ENCODE measurements around the gene CNIH3.
"Not testable (repeated sequence)": the region's sequence is repeated elsewhere in the genome, so short reads cannot be mapped to it uniquely, and the experiment has no call there.

Gene CNIH3

DNA sequence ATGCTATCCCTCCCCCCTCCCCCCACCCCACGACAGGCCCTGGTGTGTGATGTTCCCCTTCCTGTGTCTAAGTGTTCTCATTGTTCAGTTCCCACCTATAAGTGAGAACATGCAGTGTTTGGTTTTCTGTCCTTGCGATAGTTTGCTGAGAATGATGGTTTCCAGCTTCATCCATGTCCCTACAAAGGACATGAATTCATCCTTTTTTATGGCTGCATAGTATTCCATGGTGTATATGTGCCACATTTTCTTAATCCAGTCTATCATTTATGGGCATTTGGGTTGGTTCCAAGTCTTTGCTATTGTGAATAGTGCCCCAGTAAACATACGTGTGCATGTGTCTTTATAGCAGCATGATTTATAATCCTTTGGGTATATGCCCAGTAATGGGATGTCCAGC, 70.0 kb downstream of the CNIH3 start:
- not testable (repeated sequence) for H3K36me3 ChIP-seq (ENCODE audit: insufficient read depth, low read length); H3K4me3 ChIP-seq (ENCODE audit: low read length); H3K9me3 ChIP-seq (ENCODE audit: low read length); H3K27me3 ChIP-seq (ENCODE audit: insufficient read depth, low read length); H2AFZ ChIP-seq (ENCODE audit: low read depth, low read length); H3K4me1 ChIP-seq (ENCODE audit: insufficient read depth, low read length)

DNA sequence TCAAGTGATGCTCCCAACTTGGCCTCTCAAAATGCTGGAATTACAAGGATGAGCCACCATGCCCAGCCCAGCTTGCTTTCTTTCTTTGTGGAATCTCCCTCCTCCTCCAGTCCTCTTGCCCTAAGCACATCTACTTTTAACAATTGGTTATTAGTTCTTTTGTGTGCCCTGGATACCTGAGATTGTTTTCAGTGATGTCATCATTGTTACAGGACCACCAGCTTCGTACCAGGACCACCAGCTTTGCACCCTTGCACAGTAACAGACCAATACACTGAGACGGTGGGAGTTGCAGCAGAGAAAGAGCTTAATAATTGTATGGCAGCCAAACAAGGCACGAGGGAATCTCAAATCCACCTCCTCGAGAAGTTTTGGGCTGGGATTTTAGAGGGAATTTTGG, 71.3 kb downstream of the CNIH3 start:
- Histone ChIP-seq H3K9me3 (ENCODE audit: low read length) (no peaks in the 10 kb centered on the region), H2AFZ (ENCODE audit: low read depth, low read length) (no peak overlapping the region), H3K36me3 (ENCODE audit: insufficient read depth, low read length) (no peaks in the 10 kb centered on the region), H3K27me3 (ENCODE audit: insufficient read depth, low read length) (no peaks in the 10 kb centered on the region), H3K4me1 (ENCODE audit: insufficient read depth, low read length) (peaks cover 3% of the 10 kb centered on the region), H3K4me3 (ENCODE audit: low read length) (no peak overlapping the region)

GRCh38 chr1:224689374-224689773, 73.3 kb downstream of the CNIH3 start:
- H3K4me1 ChIP-seq (ENCODE audit: insufficient read depth, low read length), result peaks cover 3% of the 10 kb centered on the region
- H3K4me3 ChIP-seq (ENCODE audit: low read length), result no peak overlapping the region
- H3K27me3 ChIP-seq (ENCODE audit: insufficient read depth, low read length), result no peaks in the 10 kb centered on the region
- no peaks in the 10 kb centered on the region for H3K9me3 ChIP-seq (ENCODE audit: low read length)
- H2AFZ ChIP-seq (ENCODE audit: low read depth, low read length), result no peak overlapping the region
- no peaks in the 10 kb centered on the region for H3K36me3 ChIP-seq (ENCODE audit: insufficient read depth, low read length)

- Histone ChIP-seq H3K4me1 (ENCODE audit: insufficient read depth, low read length) (no peaks in the 10 kb centered on the region), H2AFZ (ENCODE audit: low read depth, low read length) (no peak overlapping the region), H3K9me3 (ENCODE audit: low read length) (no peaks in the 10 kb centered on the region)
Observed at GRCh38 chr1:224690576-224690975, 74.5 kb downstream of the CNIH3 start.

DNA sequence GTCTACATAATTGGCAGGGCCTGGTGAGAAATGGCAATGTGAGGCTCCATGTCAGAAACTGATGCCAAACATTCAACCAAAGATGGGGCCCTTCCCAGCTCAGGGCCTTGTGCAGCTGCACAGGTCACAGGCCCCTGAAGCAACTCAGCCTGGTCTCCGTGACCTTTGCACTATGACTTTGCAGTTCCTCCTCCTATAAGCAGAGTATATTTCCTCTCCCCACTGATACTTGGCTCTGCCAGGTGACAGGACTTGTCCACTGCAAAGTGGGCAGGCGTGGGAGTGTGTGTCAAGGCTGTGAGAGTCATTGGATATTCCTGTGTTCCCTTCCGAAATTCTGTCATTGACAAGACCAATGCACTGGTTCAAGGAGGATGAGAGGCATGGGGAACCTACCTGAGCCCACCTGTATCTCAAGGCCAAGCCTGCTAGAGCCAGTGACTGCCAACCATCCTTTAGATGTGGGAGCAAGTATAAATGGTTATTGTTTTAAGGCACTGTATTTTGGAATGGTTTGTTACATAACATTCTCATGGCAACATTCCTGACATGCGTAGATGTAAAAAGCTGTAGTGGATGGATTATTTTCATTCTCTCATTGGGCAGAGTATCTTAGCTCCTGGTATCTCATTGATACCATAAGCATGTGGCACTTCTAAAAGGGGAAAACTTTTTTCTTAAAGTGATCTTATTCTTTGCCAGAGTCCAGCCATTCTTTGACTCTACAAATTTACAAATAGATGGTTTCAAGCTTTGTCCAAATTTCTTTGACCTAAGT, 75.2 kb downstream of the CNIH3 start:
- H3K9me3 ChIP-seq (ENCODE audit: low read length), result no peaks in the 10 kb centered on the region

More at GRCh38 chr1:224690576-224690975, 74.5 kb downstream of the CNIH3 start:
- Histone ChIP-seq H3K36me3 (ENCODE audit: insufficient read depth, low read length) (no peaks in the 10 kb centered on the region), H3K4me3 (ENCODE audit: low read length) (no peak overlapping the region), H3K27me3 (ENCODE audit: insufficient read depth, low read length) (no peaks in the 10 kb centered on the region)

GRCh38 chr1:224694969-224695368, 78.9 kb downstream of the CNIH3 start:
- Histone ChIP-seq H3K4me3 (ENCODE audit: low read length) (no peak overlapping the region), H3K27me3 (ENCODE audit: insufficient read depth, low read length) (peaks cover 3% of the 10 kb centered on the region), H3K9me3 (ENCODE audit: low read length) (no peaks in the 10 kb centered on the region), H2AFZ (ENCODE audit: low read depth, low read length) (no peak overlapping the region), H3K36me3 (ENCODE audit: insufficient read depth, low read length) (no peaks in the 10 kb centered on the region), H3K4me1 (ENCODE audit: insufficient read depth, low read length) (peaks cover 7% of the 10 kb centered on the region)

More for the DNA sequence above, 75.2 kb downstream of the CNIH3 start:
- no peaks in the 10 kb centered on the region for H3K27me3 ChIP-seq (ENCODE audit: insufficient read depth, low read length)
- H3K36me3 ChIP-seq (ENCODE audit: insufficient read depth, low read length), result no peaks in the 10 kb centered on the region
- H2AFZ ChIP-seq (ENCODE audit: low read depth, low read length), result no peak overlapping the region
- H3K4me3 ChIP-seq (ENCODE audit: low read length), result no peak overlapping the region
- H3K4me1 ChIP-seq (ENCODE audit: insufficient read depth, low read length), result no peaks in the 10 kb centered on the region

DNA sequence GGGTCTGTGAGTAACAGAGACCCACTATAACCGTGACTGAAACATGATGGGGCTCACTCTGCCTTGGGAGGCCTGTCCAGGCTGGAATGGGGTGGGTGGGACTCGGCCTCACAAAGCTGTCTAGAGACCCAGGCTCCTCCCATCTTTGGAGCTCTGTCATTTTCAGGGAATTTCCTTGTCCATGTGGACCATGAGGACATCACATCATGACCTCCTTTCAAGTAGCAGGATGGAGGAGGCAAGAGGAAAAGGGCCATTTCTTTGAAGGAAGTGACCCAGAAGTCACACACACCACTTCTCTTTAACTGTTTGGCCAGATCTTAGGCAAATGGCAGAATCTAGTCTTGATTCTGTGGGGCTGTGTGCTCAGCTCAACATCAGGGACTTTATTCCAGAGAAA, 79.9 kb downstream of the CNIH3 start:
- Histone ChIP-seq H3K9me3 (ENCODE audit: low read length) (no peaks in the 10 kb centered on the region), H3K4me3 (ENCODE audit: low read length) (no peak overlapping the region), H3K27me3 (ENCODE audit: insufficient read depth, low read length) (peaks cover 3% of the 10 kb centered on the region), H3K36me3 (ENCODE audit: insufficient read depth, low read length) (no peaks in the 10 kb centered on the region), H2AFZ (ENCODE audit: low read depth, low read length) (no peak overlapping the region), H3K4me1 (ENCODE audit: insufficient read depth, low read length) (peaks cover 7% of the 10 kb centered on the region)

DNA sequence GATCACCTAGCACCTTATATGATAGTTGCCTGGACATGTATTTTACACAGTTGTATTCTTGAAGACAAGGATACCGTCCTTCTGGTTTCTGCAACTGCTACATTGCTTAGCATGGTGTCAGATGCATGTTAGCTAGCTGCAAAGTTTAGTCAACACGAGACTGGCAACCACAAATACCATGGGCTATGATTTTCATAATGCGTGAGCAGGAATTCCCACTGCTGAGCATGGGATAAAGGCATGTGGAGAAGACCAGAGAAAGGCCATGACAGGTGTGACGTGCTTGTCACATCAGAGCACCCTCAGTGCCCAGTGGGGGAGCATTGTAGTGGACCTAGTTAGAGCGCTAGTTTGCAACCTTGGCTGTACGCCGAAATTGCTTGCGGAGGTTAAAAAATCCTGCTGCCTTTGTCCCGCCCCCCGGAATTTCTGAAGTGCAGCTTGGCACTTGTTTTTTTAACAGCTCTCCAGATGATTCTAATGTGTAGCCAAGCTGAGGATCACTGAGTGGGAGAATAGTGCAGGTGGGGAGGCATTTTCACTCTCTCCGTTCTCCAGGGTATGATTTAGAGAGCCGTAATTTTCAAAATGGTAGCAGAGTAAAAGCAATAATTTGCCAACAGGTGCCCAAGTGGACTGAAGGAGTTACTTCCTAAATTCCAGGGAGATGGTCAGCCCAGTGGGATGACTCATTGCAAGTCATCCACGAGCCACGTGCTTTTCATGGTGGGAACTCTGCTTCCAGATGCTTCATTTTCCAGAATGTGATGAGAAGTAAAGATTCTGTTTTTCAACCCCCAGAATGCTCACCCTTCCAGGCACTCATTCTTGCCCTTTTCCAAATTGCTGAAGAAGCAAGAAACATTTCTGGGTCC, 81.0 kb downstream of the CNIH3 start:
- H3K9me3 ChIP-seq (ENCODE audit: low read length), result no peaks in the 10 kb centered on the region
- H2AFZ ChIP-seq (ENCODE audit: low read depth, low read length), result no peak overlapping the region
- peaks cover 3% of the 10 kb centered on the region for H3K27me3 ChIP-seq (ENCODE audit: insufficient read depth, low read length)
- no peaks in the 10 kb centered on the region for H3K36me3 ChIP-seq (ENCODE audit: insufficient read depth, low read length)
- no peak overlapping the region for H3K4me3 ChIP-seq (ENCODE audit: low read length)
- peaks cover 7% of the 10 kb centered on the region for H3K4me1 ChIP-seq (ENCODE audit: insufficient read depth, low read length)

DNA sequence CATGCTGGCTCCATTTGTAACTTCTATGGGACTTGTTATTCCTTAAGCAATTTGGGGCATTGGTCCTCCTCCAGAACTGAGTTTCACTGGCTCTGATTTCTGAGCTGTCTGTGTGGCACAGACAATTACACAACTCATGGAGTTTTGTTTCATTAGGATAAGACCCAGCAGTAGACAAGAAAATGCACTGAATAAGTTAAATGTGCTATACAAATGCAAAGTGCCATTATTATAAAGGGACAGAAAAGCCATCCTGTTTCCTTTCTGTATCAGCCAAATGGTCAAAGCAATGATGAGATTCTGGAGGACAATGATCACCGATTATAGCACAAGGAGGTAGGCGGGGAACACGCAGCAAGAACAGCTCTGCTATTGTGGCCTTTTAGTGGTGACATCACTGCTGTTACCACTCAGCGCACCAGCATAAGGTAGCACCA, 81.9 kb downstream of the CNIH3 start:
- peaks cover 7% of the 10 kb centered on the region for H3K4me1 ChIP-seq (ENCODE audit: insufficient read depth, low read length)
- H3K4me3 ChIP-seq (ENCODE audit: low read length), result no peak overlapping the region

DNA sequence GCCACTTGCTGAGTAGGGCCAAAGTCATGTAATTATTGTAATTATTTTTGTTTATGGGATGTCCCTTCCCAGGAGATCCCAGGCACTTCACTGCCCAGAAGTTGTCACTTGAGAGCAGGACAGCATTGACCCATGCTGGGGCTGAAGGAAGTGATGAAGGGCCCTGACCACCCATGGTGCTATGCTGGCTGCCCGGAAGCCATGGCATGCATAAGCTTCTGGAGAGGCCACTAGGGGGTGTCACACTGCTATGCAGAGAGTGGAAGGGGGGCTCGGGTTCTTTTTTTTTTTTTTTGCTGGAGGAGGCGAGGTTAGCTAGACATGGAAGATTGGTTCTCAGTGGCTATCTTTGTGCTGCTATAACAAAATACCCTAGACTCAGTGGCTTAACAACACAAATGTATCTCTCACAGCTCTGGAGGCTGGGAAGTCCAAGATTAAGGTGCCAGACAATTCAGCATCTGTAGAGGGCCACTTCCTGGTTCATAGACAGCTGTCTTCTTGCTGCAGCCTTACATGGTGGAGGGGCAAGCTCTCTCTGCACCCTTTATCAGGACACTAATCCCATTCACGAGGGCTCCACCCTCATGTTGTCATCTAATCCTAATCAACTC, 84.9 kb downstream of the CNIH3 start:
- Histone ChIP-seq H3K9me3 (ENCODE audit: low read length) (no peaks in the 10 kb centered on the region), H3K4me3 (ENCODE audit: low read length) (no peak overlapping the region), H2AFZ (ENCODE audit: low read depth, low read length) (no peak overlapping the region), H3K36me3 (ENCODE audit: insufficient read depth, low read length) (no peaks in the 10 kb centered on the region), H3K27me3 (ENCODE audit: insufficient read depth, low read length) (peaks cover 3% of the 10 kb centered on the region), H3K4me1 (ENCODE audit: insufficient read depth, low read length) (peaks cover 7% of the 10 kb centered on the region)

More for the DNA sequence above, 81.9 kb downstream of the CNIH3 start:
- no peaks in the 10 kb centered on the region for H3K36me3 ChIP-seq (ENCODE audit: insufficient read depth, low read length)
- no peak overlapping the region for H2AFZ ChIP-seq (ENCODE audit: low read depth, low read length)
- no peaks in the 10 kb centered on the region for H3K9me3 ChIP-seq (ENCODE audit: low read length)
- peaks cover 3% of the 10 kb centered on the region for H3K27me3 ChIP-seq (ENCODE audit: insufficient read depth, low read length)

DNA sequence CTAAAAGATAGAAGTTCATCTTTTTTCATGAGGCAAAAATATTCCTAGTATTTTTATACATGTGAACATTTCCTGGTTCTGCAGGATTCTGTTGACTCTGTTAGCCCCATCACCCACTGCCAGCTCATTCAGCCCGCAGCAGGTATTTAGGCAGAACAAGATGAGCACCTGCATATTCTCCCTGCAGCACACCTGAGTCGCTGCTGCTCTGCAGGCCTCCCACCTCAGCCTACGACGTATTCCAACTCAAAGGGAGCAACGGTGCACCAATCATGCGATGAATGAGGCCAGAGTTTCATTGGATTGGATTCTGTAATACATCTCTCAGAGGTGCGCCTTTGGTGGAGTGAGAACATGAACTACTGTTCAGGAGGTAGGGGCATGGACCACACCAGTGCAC, 87.6 kb downstream of the CNIH3 start:
- H3K4me1 ChIP-seq (ENCODE audit: insufficient read depth, low read length), result peaks cover 2% of the 10 kb centered on the region
- H3K9me3 ChIP-seq (ENCODE audit: low read length), result no peaks in the 10 kb centered on the region
- H2AFZ ChIP-seq (ENCODE audit: low read depth, low read length), result no peak overlapping the region
- H3K4me3 ChIP-seq (ENCODE audit: low read length), result no peak overlapping the region
- no peaks in the 10 kb centered on the region for H3K36me3 ChIP-seq (ENCODE audit: insufficient read depth, low read length)
- peaks cover 3% of the 10 kb centered on the region for H3K27me3 ChIP-seq (ENCODE audit: insufficient read depth, low read length)

DNA sequence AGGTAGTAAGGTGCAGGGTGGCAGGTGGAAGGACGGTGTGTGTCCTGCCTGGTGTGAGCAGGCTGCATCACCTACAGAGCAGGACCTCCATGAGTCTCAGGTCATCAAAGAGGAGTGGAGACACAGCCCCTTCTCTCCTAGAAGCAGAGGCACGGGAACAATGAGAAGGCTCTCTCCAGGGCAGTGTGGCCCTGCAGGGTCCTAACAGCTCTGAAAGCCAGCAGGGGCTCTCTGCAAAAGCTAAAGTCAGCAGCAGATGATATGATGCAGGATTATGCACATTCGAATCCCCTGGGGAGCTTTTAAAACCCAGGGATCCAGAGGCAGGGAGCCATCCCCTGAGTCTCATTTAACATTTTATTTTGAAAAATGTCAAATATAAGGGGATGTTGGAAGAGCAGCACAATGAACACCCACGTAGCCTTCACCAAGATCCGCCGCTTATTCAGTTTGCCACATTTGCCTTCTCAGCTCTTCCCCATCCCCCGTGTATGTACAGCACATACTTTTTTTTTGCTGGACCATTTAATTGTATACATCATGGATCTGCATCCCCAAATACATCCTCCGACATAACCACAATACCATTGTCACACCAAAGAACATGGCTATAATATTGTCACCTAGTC, 88.1 kb downstream of the CNIH3 start:
- peaks cover 3% of the 10 kb centered on the region for H3K27me3 ChIP-seq (ENCODE audit: insufficient read depth, low read length)
- H3K9me3 ChIP-seq (ENCODE audit: low read length), result no peaks in the 10 kb centered on the region
- H2AFZ ChIP-seq (ENCODE audit: low read depth, low read length), result no peak overlapping the region
- H3K36me3 ChIP-seq (ENCODE audit: insufficient read depth, low read length), result no peaks in the 10 kb centered on the region
- no peak overlapping the region for H3K4me3 ChIP-seq (ENCODE audit: low read length)
- H3K4me1 ChIP-seq (ENCODE audit: insufficient read depth, low read length), result peaks cover 2% of the 10 kb centered on the region

- Histone ChIP-seq H3K36me3 (ENCODE audit: insufficient read depth, low read length) (no peaks in the 10 kb centered on the region), H2AFZ (ENCODE audit: low read depth, low read length) (no peak overlapping the region), H3K27me3 (ENCODE audit: insufficient read depth, low read length) (no peaks in the 10 kb centered on the region), H3K4me3 (ENCODE audit: low read length) (no peak overlapping the region), H3K9me3 (ENCODE audit: low read length) (no peaks in the 10 kb centered on the region), H3K4me1 (ENCODE audit: insufficient read depth, low read length) (peaks cover 2% of the 10 kb centered on the region)
Observed at GRCh38 chr1:224705578-224705977, 89.5 kb downstream of the CNIH3 start.
